ENCODE measurements around the gene MYOD1.

DNA sequence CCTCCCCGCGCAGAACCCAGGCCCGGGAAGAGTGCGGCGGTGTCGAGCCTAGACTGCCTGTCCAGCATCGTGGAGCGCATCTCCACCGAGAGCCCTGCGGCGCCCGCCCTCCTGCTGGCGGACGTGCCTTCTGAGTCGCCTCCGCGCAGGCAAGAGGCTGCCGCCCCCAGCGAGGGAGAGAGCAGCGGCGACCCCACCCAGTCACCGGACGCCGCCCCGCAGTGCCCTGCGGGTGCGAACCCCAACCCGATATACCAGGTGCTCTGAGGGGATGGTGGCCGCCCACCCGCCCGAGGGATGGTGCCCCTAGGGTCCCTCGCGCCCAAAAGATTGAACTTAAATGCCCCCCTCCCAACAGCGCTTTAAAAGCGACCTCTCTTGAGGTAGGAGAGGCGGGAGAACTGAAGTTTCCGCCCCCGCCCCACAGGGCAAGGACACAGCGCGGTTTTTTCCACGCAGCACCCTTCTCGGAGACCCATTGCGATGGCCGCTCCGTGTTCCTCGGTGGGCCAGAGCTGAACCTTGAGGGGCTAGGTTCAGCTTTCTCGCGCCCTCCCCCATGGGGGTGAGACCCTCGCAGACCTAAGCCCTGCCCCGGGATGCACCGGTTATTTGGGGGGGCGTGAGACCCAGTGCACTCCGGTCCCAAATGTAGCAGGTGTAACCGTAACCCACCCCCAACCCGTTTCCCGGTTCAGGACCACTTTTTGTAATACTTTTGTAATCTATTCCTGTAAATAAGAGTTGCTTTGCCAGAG, 2.0 kb downstream of the MYOD1 start:
- TF ChIP-seq, protein P1, sequence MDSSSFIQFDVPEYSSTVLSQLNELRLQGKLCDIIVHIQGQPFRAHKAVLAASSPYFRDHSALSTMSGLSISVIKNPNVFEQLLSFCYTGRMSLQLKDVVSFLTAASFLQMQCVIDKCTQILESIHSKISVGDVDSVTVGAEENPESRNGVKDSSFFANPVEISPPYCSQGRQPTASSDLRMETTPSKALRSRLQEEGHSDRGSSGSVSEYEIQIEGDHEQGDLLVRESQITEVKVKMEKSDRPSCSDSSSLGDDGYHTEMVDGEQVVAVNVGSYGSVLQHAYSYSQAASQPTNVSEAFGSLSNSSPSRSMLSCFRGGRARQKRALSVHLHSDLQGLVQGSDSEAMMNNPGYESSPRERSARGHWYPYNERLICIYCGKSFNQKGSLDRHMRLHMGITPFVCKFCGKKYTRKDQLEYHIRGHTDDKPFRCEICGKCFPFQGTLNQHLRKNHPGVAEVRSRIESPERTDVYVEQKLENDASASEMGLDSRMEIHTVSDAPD (CRISPR knock-in tag; IDR thresholded peaks at IDR 0.05) = no peak
- no peak for TF ChIP-seq ERF (CRISPR knock-in tag; IDR thresholded peaks at IDR 0.05)
- no peak for TF ChIP-seq SP2 (IDR thresholded peaks at IDR 0.05; ENCODE audit: extremely low read depth, low read depth, low read length, poor library complexity, severe bottlenecking)
- TF ChIP-seq, protein P2, sequence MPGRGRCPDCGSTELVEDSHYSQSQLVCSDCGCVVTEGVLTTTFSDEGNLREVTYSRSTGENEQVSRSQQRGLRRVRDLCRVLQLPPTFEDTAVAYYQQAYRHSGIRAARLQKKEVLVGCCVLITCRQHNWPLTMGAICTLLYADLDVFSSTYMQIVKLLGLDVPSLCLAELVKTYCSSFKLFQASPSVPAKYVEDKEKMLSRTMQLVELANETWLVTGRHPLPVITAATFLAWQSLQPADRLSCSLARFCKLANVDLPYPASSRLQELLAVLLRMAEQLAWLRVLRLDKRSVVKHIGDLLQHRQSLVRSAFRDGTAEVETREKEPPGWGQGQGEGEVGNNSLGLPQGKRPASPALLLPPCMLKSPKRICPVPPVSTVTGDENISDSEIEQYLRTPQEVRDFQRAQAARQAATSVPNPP (IDR thresholded peaks at IDR 0.05; ENCODE audit: borderline replicate concordance, insufficient read depth, insufficient read length) = no peak
- TF ChIP-seq, protein P3, sequence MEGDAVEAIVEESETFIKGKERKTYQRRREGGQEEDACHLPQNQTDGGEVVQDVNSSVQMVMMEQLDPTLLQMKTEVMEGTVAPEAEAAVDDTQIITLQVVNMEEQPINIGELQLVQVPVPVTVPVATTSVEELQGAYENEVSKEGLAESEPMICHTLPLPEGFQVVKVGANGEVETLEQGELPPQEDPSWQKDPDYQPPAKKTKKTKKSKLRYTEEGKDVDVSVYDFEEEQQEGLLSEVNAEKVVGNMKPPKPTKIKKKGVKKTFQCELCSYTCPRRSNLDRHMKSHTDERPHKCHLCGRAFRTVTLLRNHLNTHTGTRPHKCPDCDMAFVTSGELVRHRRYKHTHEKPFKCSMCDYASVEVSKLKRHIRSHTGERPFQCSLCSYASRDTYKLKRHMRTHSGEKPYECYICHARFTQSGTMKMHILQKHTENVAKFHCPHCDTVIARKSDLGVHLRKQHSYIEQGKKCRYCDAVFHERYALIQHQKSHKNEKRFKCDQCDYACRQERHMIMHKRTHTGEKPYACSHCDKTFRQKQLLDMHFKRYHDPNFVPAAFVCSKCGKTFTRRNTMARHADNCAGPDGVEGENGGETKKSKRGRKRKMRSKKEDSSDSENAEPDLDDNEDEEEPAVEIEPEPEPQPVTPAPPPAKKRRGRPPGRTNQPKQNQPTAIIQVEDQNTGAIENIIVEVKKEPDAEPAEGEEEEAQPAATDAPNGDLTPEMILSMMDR (IDR thresholded peaks at IDR 0.05 in 2 of 3, conservative IDR thresholded peaks at IDR 0.05 in 1 of 3; ENCODE audit: insufficient read depth in 2 of 3, low read depth in 1 of 3, low read length in 3 of 3) = no peak
- no peak for TF ChIP-seq SRF (CRISPR knock-in tag; IDR thresholded peaks at IDR 0.05)
